ENCODE data around the gene CRIP1.

The CRIP1 gene

DNA sequence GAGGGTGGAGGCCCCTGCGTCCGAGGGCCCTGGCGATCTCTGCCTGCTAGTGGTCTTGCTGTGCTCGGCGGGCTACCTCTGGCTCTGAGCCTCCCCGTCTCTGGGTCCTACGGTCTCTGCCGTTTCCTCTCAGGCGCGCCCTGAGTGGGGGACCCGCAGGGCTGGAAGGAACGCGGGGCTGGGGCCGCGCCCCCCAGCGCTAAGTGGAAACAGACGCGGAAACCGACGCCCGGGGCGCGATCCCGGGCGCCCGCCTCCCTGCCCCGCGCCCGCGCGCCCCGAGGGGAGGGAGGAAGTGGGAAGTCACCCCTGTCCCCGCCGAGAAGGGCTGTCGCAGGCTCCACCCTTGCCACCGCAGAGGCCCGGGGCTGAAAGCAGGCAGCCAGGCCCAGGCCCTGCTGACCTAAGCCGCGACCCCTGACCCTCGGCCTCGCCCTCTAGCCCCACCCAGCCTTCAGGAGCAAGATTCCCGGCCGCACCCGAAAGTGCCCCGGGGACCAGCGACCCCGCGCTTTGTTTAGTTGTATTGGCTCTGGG is 831 bp downstream of the CRIP1 start:
- Histone ChIP-seq H3K36me3 (ENCODE audit: control insufficient read depth in 4 of 4, insufficient read depth in 4 of 4, low read length in 3 of 4) (peaks cover 0 to 2% (median 0%) of the 10 kb centered on the region in 4 experiments), H3K9me3 (ENCODE audit: control extremely low read depth in 1 of 5, control insufficient read depth in 4 of 5, insufficient read depth in 2 of 5, low read depth in 1 of 5, low read length in 4 of 5) (no peaks in the 10 kb centered on the region), H3K27ac (ENCODE audit: insufficient read depth in 1 of 2, low read depth in 1 of 2, low read length in 2 of 2, poor library complexity in 1 of 2, severe bottlenecking in 2 of 2) (peak overlapping the region in 1 of 2 experiments; percentile 49), H3K27me3 (replicated peaks in 2 of 5; ENCODE audit: control insufficient read depth in 4 of 5, insufficient read depth in 5 of 5, low read length in 4 of 5) (peaks cover 0 to 42% (median 7%) of the 10 kb centered on the region in 5 experiments), H3K4me3 (ENCODE audit: control insufficient read depth in 1 of 7, extremely low read depth in 1 of 7, insufficient read depth in 4 of 7, low read depth in 2 of 7, low read length in 6 of 7) (peak overlapping the region; percentile 37 to 81 (median 61)), H3K4me1 (ENCODE audit: control extremely low read depth in 1 of 4, control insufficient read depth in 4 of 4, insufficient read depth in 4 of 4, low read length in 3 of 4) (peaks cover 0 to 88% (median 70%) of the 10 kb centered on the region in 4 experiments)
- ChIA-PET CTCF (interaction anchor here (7.4 kb wide), 1 partner anchor 17 kb away, joined by 77 read pairs; no protein-coding TSS in a partner anchor), POLR2A (no interaction called here)
- 1% methylated on average over 39 of the region's 48 CpGs for WGBS (ENCODE audit: insufficient coverage)
- peak in 2 of 3 donors; percentile 53 to 65 for DNase-seq

DNA sequence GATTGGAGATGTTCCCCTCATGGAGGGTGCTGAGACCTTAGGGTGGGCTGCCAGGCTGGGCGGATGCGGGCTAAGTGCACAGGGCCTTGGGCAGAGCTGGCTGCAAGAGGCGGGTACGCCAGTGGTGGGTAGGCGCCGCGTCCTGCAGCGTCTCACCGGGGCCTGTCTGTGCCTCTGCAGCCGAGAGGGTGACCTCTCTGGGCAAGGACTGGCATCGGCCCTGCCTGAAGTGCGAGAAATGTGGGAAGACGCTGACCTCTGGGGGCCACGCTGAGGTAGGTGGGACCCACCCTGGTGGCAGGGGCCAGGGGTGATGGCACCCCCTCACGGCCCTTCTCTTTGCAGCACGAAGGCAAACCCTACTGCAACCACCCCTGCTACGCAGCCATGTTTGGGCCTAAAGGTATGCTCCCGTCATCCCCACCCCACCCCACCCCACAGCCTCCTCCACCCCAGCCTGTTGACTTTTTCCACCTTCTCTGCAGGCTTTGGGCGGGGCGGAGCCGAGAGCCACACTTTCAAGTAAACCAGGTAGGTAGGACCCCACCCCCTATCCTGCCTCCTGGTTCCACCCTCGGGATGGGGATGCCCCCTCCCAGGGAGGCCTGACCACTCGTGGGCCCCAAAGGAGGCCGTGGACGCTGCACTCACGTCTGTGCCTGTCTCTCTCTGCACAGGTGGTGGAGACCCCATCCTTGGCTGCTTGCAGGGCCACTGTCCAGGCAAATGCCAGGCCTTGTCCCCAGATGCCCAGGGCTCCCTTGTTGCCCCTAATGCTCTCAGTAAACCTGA is 1.5 kb downstream of the CRIP1 start:
- Histone ChIP-seq H3K4me1 (ENCODE audit: control extremely low read depth in 1 of 4, control insufficient read depth in 4 of 4, insufficient read depth in 4 of 4, low read length in 3 of 4) (peaks cover 0 to 81% (median 66%) of the 10 kb centered on the region in 4 experiments), H3K36me3 (ENCODE audit: control insufficient read depth in 4 of 4, insufficient read depth in 4 of 4, low read length in 3 of 4) (peaks cover 0 to 7% (median 2%) of the 10 kb centered on the region in 4 experiments), H3K27ac (ENCODE audit: insufficient read depth in 1 of 2, low read depth in 1 of 2, low read length in 2 of 2, poor library complexity in 1 of 2, severe bottlenecking in 2 of 2) (no peak overlapping the region), H3K9me3 (ENCODE audit: control extremely low read depth in 1 of 5, control insufficient read depth in 4 of 5, insufficient read depth in 2 of 5, low read depth in 1 of 5, low read length in 4 of 5) (no peaks in the 10 kb centered on the region), H3K4me3 (ENCODE audit: control insufficient read depth in 1 of 7, extremely low read depth in 1 of 7, insufficient read depth in 4 of 7, low read depth in 2 of 7, low read length in 6 of 7) (peak overlapping the region in 6 of 7 experiments; percentile 37 to 81 (median 66)), H3K27me3 (replicated peaks in 2 of 5; ENCODE audit: control insufficient read depth in 4 of 5, insufficient read depth in 5 of 5, low read length in 4 of 5) (peaks cover 0 to 42% (median 7%) of the 10 kb centered on the region in 5 experiments)
- 65% methylated on average over 20 of the region's 26 CpGs for WGBS (ENCODE audit: insufficient coverage)
- POLR2A ChIA-PET: no interaction called here
- CTCF ChIA-PET: interaction anchor here (1.6 to 5.2 kb wide), 5 partner anchors 7 to 115 kb away, joined by 5 to 68 read pairs (median 28); no protein-coding TSS in a partner anchor
- no peak for DNase-seq

DNA sequence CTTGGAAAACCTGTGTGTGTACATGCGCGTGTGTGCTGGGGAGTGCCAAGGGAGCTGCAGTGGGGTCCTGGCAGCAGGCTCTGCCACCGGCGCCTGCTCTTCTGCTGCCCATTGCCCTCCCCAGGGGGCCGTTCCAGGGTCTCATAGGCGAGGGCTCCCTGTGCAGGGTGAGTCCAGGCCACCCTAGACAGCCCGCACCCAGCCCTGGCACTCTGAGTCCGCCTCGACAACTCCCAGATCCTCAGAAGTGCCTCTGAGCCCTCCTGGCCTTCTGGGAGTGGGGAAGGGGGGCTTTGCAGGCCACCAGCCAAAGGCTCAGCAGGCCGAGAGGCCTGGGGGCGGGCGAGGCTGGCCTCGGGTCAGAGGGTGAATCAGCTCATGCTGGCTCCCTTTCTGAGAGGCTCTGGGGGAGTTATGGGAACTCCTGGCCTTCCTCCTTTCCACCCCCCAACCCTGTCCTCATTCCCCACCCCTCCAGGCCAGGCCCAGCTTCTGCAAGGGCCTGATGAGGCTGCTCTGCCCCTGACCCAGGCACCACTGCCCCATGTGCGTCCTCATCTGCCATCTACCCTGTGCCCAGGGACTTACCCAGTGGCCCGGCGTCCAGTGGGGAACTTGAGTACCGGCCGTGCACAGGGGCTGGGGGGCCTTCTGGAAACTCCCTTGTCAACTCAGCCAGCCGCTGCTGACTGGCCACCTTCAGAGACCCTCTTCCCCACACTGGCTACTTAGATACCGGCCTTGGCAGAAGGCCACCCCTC is 2.3 kb downstream of the CRIP1 start:
- POLR2A ChIA-PET: interaction anchor here (2.0 to 2.6 kb wide), 2 partner anchors 8 to 18 kb away, joined by 5 to 23 read pairs; no protein-coding TSS in a partner anchor
- CTCF ChIA-PET: interaction anchor here (0.9 to 5.2 kb wide), 22 partner anchors 8 to 127 kb away, joined by 3 to 68 read pairs (median 5); no protein-coding TSS in a partner anchor
- peak overlapping the region in 4 of 7 experiments; percentile 61 to 81 (median 73) for H3K4me3 ChIP-seq (ENCODE audit: control insufficient read depth in 1 of 7, extremely low read depth in 1 of 7, insufficient read depth in 4 of 7, low read depth in 2 of 7, low read length in 6 of 7)
- H3K4me1 ChIP-seq (ENCODE audit: control extremely low read depth in 1 of 4, control insufficient read depth in 4 of 4, insufficient read depth in 4 of 4, low read length in 3 of 4): peaks cover 0 to 73% (median 62%) of the 10 kb centered on the region in 4 experiments
- peaks cover 0 to 42% (median 5%) of the 10 kb centered on the region in 5 experiments for H3K27me3 ChIP-seq (replicated peaks in 2 of 5; ENCODE audit: control insufficient read depth in 4 of 5, insufficient read depth in 5 of 5, low read length in 4 of 5)
- H3K9me3 ChIP-seq (ENCODE audit: control extremely low read depth in 1 of 5, control insufficient read depth in 4 of 5, insufficient read depth in 2 of 5, low read depth in 1 of 5, low read length in 4 of 5): no peaks in the 10 kb centered on the region
- H3K27ac ChIP-seq (ENCODE audit: insufficient read depth in 1 of 2, low read depth in 1 of 2, low read length in 2 of 2, poor library complexity in 1 of 2, severe bottlenecking in 2 of 2): peak overlapping the region in 1 of 2 experiments; percentile 79
- no peak for DNase-seq
- H3K36me3 ChIP-seq (ENCODE audit: control insufficient read depth in 4 of 4, insufficient read depth in 4 of 4, low read length in 3 of 4): peaks cover 0 to 11% (median 6%) of the 10 kb centered on the region in 4 experiments
- 94% methylated on average over 14 of the region's 20 CpGs for WGBS (ENCODE audit: insufficient coverage)

DNA sequence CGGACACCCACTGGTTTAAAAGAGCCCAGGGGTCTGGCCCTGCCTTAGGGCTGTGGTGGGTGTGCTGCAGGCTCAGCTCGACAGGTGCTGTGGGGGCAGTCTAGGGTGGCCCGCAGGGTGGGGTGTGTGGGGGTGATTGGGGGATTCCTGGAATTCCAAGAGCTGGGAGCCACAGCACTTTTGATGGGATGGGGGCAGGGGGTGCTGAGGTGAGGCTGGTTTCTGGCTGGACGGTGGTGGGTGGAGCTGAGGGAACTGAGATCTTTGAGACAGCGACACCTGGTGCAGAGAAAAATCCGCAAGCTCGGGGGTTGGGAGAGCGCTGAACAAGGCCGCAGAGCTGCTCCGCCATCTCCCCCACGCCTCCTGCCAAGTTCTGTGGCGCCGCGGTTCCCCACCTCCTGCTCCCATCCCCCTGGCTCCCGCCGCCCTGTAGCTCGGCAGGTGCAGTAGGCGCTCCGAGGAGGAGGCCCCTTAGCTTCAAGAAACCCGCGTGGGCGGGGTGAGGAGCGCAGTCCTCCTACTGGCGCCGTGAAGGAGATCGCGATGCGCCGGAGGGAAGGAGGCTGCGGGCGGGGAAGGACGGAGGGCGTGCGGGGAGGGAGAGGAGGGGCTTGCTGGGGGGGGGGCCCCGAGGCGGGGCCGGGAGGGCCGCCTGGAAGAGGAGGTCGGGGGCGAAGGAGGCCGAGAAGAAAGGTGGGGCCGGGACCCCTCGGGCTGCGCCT is 3.0 kb downstream of the CRIP1 start:
- CTCF ChIA-PET: interaction anchor here (0.8 to 5.2 kb wide), 25 partner anchors 8 to 128 kb away, joined by 3 to 68 read pairs (median 5); no protein-coding TSS in a partner anchor
- Histone ChIP-seq H3K4me1 (ENCODE audit: control extremely low read depth in 1 of 4, control insufficient read depth in 4 of 4, insufficient read depth in 4 of 4, low read length in 3 of 4) (peaks cover 0 to 66% (median 58%) of the 10 kb centered on the region in 4 experiments), H3K27me3 (replicated peaks in 2 of 5; ENCODE audit: control insufficient read depth in 4 of 5, insufficient read depth in 5 of 5, low read length in 4 of 5) (peaks cover 0 to 40% (median 5%) of the 10 kb centered on the region in 5 experiments), H3K27ac (ENCODE audit: insufficient read depth in 1 of 2, low read depth in 1 of 2, low read length in 2 of 2, poor library complexity in 1 of 2, severe bottlenecking in 2 of 2) (peak overlapping the region in 1 of 2 experiments; percentile 79), H3K4me3 (ENCODE audit: control insufficient read depth in 1 of 7, extremely low read depth in 1 of 7, insufficient read depth in 4 of 7, low read depth in 2 of 7, low read length in 6 of 7) (peak overlapping the region; percentile 42 to 81 (median 69)), H3K9me3 (ENCODE audit: control extremely low read depth in 1 of 5, control insufficient read depth in 4 of 5, insufficient read depth in 2 of 5, low read depth in 1 of 5, low read length in 4 of 5) (no peaks in the 10 kb centered on the region), H3K36me3 (ENCODE audit: control insufficient read depth in 4 of 4, insufficient read depth in 4 of 4, low read length in 3 of 4) (peaks cover 2 to 16% (median 6%) of the 10 kb centered on the region in 4 experiments)
- POLR2A ChIA-PET: interaction anchor here (0.8 to 2.6 kb wide), 6 partner anchors 8 to 119 kb away, joined by 3 to 23 read pairs (median 4); no protein-coding TSS in a partner anchor
- WGBS (ENCODE audit: insufficient coverage): 3% methylated on average over 26 of the region's 44 CpGs
- DNase-seq: peak; percentile 90 to 96 (median 94)

DNA sequence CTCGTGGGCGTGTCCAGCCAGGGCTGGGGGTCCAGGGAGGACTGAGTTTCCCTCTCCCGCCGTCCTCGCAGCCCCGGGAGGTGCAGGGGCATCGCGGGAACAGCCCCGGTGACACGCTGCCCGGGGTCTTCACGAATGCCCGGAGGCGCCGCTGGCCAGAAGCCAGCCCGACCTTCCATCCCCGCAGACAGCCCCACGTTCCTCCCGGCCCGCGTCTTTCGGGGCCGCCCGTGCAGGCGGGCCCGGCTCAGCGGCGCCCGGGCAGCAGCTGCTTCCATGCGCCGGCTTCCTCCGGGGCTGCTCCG is 3.5 kb downstream of the CRIP1 start:
- peaks cover 0 to 34% (median 5%) of the 10 kb centered on the region in 5 experiments for H3K27me3 ChIP-seq (replicated peaks in 2 of 5; ENCODE audit: control insufficient read depth in 4 of 5, insufficient read depth in 5 of 5, low read length in 4 of 5)
- POLR2A ChIA-PET: interaction anchor here (0.8 to 2.6 kb wide), 6 partner anchors 9 to 120 kb away, joined by 3 to 23 read pairs (median 4); no protein-coding TSS in a partner anchor
- 0% methylated on average over 26 of the region's 33 CpGs for WGBS (ENCODE audit: insufficient coverage)

More for the DNA sequence above, 3.5 kb downstream of the CRIP1 start:
- H3K4me1 ChIP-seq (ENCODE audit: control extremely low read depth in 1 of 4, control insufficient read depth in 4 of 4, insufficient read depth in 4 of 4, low read length in 3 of 4): peaks cover 0 to 61% (median 56%) of the 10 kb centered on the region in 4 experiments
- no peak for DNase-seq
- CTCF ChIA-PET: interaction anchor here (0.8 to 5.2 kb wide), 24 partner anchors 9 to 128 kb away, joined by 3 to 68 read pairs (median 5); no protein-coding TSS in a partner anchor
- peak overlapping the region; percentile 42 to 81 (median 69) for H3K4me3 ChIP-seq (ENCODE audit: control insufficient read depth in 1 of 7, extremely low read depth in 1 of 7, insufficient read depth in 4 of 7, low read depth in 2 of 7, low read length in 6 of 7)
- H3K9me3 ChIP-seq (ENCODE audit: control extremely low read depth in 1 of 5, control insufficient read depth in 4 of 5, insufficient read depth in 2 of 5, low read depth in 1 of 5, low read length in 4 of 5): no peaks in the 10 kb centered on the region
- H3K36me3 ChIP-seq (ENCODE audit: control insufficient read depth in 4 of 4, insufficient read depth in 4 of 4, low read length in 3 of 4): peaks cover 2 to 16% (median 6%) of the 10 kb centered on the region in 4 experiments
- peak overlapping the region in 1 of 2 experiments; percentile 79 for H3K27ac ChIP-seq (ENCODE audit: insufficient read depth in 1 of 2, low read depth in 1 of 2, low read length in 2 of 2, poor library complexity in 1 of 2, severe bottlenecking in 2 of 2)
